SK-N-SH (cell line): ENCODE measurements around the gene PRRC2A.

Experiments
- REST ChIP-seq: IDR thresholded peaks from 2 replicates; pipeline ENCODE4 v1.6.1; 2012; ENCODE audit warnings: mild to moderate bottlenecking, low read depth, low read length, moderate library complexity
- SMC3 ChIP-seq: IDR thresholded peaks from 2 replicates; pipeline ENCODE4 v1.6.1; 2012; ENCODE audit warnings: low read depth, low read length, improper control_type of control experiment
- USF1 ChIP-seq: IDR thresholded peaks from 2 replicates; pipeline ENCODE4 v1.4.0; 2012; ENCODE audit warnings: low read depth, borderline replicate concordance
- TF ChIP-seq, protein P1 (sequence below): fragments of 150-350 bp; IDR thresholded peaks from 2 replicates; pipeline ENCODE4 v1.6.1; 2016; ENCODE audit warnings: mild to moderate bottlenecking, low read depth, low read length
- TF ChIP-seq, protein P2 (sequence below): fragments of 200-600 bp; sonication (generic); IDR thresholded peaks from 2 replicates; pipeline ENCODE4 v1.6.1; 2017; ENCODE audit warnings: antibody characterized with exemption, mild to moderate bottlenecking, moderate library complexity

DNA sequence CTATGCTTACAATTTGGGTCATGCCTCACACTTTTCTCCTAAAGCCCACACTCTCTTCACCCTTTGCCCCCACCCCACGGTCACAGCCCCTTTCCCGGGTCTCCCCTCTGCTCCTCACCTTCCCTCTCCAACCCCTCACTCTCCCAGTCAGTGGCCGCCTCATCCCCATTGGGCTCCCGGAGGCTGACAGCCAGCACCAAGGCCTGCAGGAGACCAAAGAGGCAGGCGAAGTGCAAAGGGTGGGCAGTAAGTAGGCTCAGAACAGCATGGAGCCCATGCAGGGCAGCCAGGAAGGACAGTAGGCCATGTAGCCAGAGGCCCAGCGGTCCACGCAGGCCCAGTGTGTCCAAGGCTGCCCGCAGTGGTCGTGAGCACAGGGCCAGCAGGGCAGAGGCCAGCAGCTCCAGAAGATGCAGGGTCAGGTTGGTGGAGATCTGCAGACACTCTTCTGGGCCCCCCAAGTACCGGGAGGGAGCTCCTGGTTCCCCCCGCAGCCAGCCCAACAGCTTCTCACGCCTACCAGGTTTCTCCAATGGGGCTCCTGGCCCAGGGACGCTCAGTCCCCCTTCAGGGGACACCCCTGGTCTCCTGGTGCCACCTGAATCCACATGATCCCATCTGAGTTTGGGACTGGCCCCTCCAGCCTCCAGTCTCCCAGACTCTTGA, 38.6 kb downstream of the PRRC2A start:
- TF ChIP-seq USF1 (no peak), SMC3 (no peak), REST (no peak)
- TF ChIP-seq, protein P1, sequence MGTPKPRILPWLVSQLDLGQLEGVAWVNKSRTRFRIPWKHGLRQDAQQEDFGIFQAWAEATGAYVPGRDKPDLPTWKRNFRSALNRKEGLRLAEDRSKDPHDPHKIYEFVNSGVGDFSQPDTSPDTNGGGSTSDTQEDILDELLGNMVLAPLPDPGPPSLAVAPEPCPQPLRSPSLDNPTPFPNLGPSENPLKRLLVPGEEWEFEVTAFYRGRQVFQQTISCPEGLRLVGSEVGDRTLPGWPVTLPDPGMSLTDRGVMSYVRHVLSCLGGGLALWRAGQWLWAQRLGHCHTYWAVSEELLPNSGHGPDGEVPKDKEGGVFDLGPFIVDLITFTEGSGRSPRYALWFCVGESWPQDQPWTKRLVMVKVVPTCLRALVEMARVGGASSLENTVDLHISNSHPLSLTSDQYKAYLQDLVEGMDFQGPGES: no peak
- TF ChIP-seq, protein P2, sequence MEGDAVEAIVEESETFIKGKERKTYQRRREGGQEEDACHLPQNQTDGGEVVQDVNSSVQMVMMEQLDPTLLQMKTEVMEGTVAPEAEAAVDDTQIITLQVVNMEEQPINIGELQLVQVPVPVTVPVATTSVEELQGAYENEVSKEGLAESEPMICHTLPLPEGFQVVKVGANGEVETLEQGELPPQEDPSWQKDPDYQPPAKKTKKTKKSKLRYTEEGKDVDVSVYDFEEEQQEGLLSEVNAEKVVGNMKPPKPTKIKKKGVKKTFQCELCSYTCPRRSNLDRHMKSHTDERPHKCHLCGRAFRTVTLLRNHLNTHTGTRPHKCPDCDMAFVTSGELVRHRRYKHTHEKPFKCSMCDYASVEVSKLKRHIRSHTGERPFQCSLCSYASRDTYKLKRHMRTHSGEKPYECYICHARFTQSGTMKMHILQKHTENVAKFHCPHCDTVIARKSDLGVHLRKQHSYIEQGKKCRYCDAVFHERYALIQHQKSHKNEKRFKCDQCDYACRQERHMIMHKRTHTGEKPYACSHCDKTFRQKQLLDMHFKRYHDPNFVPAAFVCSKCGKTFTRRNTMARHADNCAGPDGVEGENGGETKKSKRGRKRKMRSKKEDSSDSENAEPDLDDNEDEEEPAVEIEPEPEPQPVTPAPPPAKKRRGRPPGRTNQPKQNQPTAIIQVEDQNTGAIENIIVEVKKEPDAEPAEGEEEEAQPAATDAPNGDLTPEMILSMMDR: no peak
